Activated T-cell treated with anti-CD3 and anti-CD28 coated beads, Interleukin-2, amount 50 U/mL, for 1 hour (primary cell): Measurements from ENCODE around the gene SLC45A3.

Experiments
- DNase-seq: peaks from one replicate; pipeline ENCODE4 v3.0.0-alpha.2; 2020

SLC45A3 gene

GRCh38 chr1:205699416-205699815, 19.1 kb upstream of the SLC45A3 start:
- DNase-seq: no peak

DNA sequence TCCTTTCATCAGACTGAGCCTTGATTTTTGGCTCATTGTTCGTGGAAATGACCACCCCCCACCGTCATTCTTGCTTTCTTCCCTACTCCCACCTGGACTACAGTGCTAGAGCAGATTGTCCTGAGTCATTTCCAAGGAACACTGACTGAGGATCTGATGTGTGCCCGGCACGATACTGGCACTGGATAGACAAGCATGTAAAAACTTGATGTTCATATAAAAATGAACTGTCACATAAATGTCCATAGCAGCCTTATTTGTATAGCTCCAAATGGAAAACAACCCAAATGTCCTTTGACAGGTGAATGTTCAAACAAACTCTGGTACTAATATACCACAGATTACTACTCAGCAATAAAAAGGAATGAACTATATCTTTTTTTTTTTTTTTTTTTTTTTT, 18.6 kb upstream of the SLC45A3 start:
- DNase-seq: no peak

GRCh38 chr1:205693421-205693991, 13.2 kb upstream of the SLC45A3 start:
- no peak for DNase-seq

GRCh38 chr1:205692423-205692822, 12.1 kb upstream of the SLC45A3 start:
- DNase-seq: no peak

GRCh38 chr1:205690122-205690756, 9.9 kb upstream of the SLC45A3 start:
- no peak for DNase-seq

- DNase-seq: no peak
Measured at GRCh38 chr1:205689479-205689878, 9.2 kb upstream of the SLC45A3 start.

GRCh38 chr1:205688171-205689080, 8.1 kb upstream of the SLC45A3 start:
- DNase-seq: no peak

- no peak for DNase-seq
Measured at GRCh38 chr1:205687242-205687641, 6.9 kb upstream of the SLC45A3 start.

DNA sequence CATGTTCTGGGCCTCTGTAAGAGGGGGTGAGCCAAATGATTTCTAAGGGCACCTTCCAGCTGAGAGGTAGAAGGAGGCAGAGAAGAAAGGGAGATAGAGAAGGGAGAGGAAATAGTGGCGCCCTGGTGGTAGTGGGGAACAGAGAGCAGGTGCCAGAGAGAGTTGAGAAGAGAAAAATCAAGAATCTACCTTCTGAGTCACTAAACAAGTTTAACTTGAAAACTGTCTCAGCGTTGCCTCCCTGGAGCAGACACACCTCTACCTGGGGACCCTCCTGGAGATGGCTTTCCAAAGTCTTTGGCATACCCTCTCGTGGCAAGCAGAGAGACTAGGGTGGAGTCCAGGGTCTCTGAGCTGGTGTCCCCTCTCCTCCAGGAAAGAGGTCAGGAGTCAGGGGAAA, 1.1 kb upstream of the SLC45A3 start:
- DNase-seq: no peak

GRCh38 chr1:205678286-205679111, 1.8 kb downstream of the SLC45A3 start:
- DNase-seq: no peak

DNA sequence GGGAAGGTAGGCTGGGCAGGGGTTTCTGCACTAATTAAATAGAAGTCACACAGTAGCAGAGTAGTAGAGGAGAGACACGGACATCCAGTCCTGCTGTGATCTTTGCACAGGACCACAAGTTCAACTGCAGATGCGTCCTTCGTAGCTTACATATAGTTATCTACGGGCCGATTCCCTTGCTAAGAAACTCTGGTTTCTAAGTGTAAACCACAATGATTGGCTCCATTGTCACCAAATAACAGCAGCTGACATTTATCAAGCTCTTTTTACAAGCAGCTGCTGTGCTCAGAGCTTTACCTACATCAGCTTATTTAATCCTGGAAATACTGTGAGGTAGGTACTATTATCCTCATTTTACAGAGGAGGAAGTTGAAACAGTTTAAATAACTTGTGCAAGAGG, 3.1 kb downstream of the SLC45A3 start:
- DNase-seq: no peak

- DNase-seq: no peak
Measured at GRCh38 chr1:205676597-205676996, 3.7 kb downstream of the SLC45A3 start.

DNA sequence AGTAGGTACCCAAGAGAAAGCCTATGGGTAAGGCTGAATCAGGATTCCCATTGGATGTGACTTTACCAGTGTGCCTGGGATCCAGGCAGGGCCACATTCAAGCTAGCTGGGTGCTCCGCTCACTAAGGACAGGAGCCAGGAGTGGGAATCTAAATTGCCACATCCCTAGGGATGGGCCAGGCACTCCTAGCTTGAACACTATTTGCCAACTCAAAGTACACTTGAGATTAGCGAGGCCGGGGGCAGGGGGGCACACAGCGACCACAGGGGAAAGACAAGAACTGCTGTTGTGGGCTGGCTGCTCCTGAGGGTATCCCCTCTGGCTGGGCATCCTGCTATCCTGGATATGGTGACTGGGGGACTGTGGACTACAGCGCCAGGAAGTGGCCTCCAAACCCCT, 4.3 kb downstream of the SLC45A3 start:
- DNase-seq: no peak

GRCh38 chr1:205675247-205675646, 5.1 kb downstream of the SLC45A3 start:
- no peak for DNase-seq

DNA sequence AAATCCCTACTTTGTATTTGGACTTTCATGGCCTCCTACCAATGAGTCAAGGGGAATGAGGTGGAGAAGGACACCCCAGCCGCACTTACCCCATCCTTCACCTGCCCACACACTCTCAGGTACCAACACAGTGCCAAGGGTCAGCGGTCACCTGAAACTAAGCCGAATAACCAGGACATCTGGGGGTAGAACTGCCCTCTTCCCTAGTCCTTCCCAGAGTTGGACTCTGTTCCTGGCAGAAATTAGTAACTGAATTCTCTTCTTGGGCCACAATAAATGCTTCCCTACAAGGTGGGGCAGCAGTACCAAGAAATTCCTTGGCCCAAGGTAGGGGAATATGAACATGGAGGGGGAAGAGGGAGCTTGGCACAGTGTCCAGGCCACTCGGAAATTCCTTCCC, 7.3 kb downstream of the SLC45A3 start:
- no peak for DNase-seq

- no peak for DNase-seq
Measured at GRCh38 chr1:205672395-205672889, 7.9 kb downstream of the SLC45A3 start.

DNA sequence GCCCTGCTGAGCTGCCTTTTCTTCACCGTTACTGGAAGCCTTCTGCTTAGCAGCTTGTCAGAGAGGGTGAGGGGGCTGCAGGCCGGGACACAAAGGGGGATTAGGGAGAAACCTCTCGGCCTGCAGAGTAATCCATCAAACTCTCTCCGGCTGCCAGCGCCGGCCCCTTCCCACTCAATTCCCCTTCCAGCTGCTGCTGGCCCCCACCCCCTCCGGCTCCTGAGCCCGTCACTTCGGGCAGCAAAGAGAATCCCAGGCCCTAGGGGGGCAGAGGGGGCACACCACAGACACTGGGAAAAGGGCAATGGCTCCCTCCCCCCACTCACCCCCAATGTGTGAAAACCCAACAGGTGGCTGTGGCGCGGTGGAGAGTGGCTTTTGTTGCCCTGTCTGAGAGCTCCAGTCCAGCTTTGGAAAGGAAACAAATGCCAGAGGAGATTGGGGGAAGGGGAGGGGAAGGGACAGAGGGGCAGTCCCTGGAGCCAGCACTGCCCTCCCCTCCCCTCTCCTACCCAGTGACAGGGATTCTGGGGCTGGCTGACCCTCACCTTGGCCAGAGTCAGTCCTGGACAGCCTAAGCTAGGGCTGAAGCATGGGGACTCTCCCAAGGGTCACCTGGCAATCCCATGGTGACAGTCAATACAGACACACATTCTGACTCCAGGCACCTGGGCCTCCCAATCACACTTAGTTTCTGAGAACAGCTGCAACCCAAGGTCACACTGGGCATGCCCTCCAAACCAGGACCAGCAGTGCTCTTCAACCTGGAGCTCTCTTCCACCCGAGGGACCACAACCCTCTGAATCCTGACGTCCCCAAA, 9.5 kb downstream of the SLC45A3 start:
- no peak for DNase-seq

GRCh38 chr1:205670150-205670446, 10.2 kb downstream of the SLC45A3 start:
- no peak for DNase-seq

DNA sequence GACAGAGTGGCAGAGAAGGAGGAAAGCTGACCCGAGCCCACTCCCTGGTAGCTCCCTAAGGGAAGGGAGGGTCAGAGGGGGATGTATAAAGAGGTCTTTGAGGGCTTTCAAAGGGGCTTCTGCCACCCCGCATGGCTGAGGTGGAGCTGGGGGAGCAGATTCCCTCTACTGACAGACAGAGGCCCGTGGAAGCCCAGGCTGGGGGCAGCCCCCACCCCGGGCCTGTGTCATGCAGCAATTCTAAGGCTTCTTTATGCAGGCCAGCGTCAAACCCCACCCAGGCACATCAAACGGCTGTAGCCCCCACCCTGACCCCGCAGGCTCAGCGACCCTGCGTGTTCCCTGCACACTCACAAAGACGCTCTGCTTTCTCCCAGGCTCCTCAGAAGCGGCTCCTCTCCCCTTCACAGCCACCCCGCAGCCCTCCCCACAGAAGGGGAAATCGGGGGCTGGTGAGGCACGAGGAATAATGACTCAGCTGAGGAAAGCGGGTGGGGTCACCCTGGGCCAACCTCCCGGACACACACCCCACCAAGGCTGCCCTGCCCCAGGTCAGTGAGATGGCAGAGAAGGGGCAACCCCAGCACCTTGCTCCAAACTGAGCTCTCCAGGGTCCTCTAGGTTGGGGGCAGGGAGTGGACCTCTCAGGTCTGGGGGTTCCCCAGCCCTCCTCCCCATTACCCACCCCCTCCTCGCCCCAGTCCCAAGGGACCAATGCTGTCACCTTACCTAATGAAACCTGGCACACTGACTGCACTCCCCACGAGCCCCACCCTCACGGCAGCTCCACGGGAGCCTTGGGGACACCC, 10.8 kb downstream of the SLC45A3 start:
- DNase-seq: no peak

GRCh38 chr1:205668951-205669340, 11.4 kb downstream of the SLC45A3 start:
- no peak for DNase-seq

DNA sequence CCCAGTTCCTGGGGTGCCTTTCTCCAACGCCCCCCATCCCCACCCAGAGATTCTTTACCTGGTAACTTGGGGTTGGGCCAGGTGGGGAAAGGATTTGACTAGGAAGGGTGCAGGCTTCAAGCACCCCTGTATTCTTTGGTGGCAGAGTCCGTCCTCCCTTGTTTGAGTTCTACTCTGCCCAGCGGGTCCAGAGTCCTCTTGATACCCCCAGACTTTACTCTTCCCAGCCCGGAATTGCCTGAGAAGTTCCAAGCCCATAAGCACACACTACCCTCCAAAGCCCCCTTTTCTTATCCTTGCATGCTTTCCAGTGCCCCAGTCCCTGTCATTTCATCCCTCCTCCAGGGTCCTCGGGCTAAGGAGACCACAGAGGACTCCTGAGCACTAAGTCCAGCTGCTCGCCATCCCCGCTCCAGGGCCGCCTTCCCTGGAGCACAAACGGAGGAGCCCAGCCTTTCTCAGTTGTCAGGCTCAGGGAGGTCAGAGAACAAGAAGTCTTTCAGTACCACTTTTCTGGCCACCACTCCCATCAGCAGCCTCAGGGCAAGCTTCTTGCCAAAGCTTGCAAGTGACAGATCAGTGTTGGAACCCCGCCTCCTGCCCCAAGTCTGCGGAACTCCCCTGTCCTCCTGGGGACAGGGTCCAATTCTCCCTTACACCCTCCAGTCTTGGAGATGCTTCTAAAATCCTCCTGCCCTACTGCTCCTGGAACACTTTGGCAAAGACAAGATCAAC, 12.2 kb downstream of the SLC45A3 start:
- DNase-seq: no peak
